H1 (cell line): Measurements from ENCODE around the gene SGCD.

ENCODE experiments used
- EGR1 ChIP-seq: IDR thresholded peaks from 2 replicates; pipeline ENCODE4 v1.6.1; 2011; ENCODE audit warnings: low read depth, low read length, borderline replicate concordance
- POLR2A ChIP-seq, 2 experiments: IDR thresholded peaks; 1 replicate in 1 of 2; 2 replicates in 1 of 2; pipeline ENCODE4 v1.6.1; 2011; ENCODE audit warnings: low read depth in 2 of 2, low read length in 2 of 2, mild to moderate bottlenecking in 2 of 2; ENCODE audit errors: control extremely low read depth in 1 of 2
- TCF12 ChIP-seq: IDR thresholded peaks from 2 replicates; pipeline ENCODE4 v1.6.1; 2011; ENCODE audit warnings: low read depth, mild to moderate bottlenecking, low read length
- ZNF274 ChIP-seq: IDR thresholded peaks from 2 replicates; pipeline ENCODE4 v1.7.0; 2012; ENCODE audit warnings: low read length, borderline replicate concordance; ENCODE audit errors: extremely low read depth
- TF ChIP-seq, protein P1 (sequence below), 3 experiments: IDR thresholded peaks; 1 replicate in 2 of 3; 2 replicates in 1 of 3; pipeline versions ENCODE4 v1.5.1 to v1.6.1; 2011; ENCODE audit warnings: low read length in 3 of 3, mild to moderate bottlenecking in 3 of 3, inconsistent platforms in 2 of 3, low read depth in 1 of 3, moderate library complexity in 1 of 3; ENCODE audit not compliant: insufficient read depth in 1 of 3; ENCODE audit errors: control extremely low read depth in 1 of 3

DNA sequence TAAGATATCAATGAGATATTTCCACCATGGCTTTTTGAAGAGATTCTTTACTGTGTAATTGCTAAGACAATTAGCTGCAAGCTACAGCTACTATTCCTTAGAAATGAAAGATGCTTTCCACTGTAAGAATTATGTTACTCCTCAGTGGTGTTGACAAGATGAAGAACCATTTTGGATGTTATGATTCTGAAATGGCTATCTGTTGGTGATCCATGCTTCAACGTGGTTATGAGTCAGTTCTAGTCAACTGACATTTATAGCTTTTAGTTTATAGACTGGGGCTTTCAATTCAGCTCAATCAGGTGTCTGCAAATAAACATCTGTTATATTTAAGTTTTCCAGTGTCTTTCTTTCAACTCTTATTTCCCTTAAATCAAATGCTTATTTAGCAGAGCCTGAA is 93.7 kb downstream of the SGCD start:
- TF ChIP-seq, protein P1, sequence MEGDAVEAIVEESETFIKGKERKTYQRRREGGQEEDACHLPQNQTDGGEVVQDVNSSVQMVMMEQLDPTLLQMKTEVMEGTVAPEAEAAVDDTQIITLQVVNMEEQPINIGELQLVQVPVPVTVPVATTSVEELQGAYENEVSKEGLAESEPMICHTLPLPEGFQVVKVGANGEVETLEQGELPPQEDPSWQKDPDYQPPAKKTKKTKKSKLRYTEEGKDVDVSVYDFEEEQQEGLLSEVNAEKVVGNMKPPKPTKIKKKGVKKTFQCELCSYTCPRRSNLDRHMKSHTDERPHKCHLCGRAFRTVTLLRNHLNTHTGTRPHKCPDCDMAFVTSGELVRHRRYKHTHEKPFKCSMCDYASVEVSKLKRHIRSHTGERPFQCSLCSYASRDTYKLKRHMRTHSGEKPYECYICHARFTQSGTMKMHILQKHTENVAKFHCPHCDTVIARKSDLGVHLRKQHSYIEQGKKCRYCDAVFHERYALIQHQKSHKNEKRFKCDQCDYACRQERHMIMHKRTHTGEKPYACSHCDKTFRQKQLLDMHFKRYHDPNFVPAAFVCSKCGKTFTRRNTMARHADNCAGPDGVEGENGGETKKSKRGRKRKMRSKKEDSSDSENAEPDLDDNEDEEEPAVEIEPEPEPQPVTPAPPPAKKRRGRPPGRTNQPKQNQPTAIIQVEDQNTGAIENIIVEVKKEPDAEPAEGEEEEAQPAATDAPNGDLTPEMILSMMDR (IDR thresholded peaks at IDR 0.05; ENCODE audit: control extremely low read depth in 1 of 3, insufficient read depth in 1 of 3, low read depth in 1 of 3, low read length in 3 of 3), result no peak
- no peak for TF ChIP-seq TCF12
- TF ChIP-seq ZNF274, result no peak
- TF ChIP-seq POLR2A (IDR thresholded peaks at IDR 0.05; ENCODE audit: control extremely low read depth in 1 of 2, low read depth in 2 of 2, low read length in 2 of 2), result no peak
- no peak for TF ChIP-seq EGR1
